Activated naive CD8-positive, alpha-beta T cell treated with anti-CD3 and anti-CD28 coated beads, Interleukin-2, amount 10 ng/mL, durations not matched to agents 7 days and 5 days (primary cell): ENCODE results near the gene LMO3. TPM values are rescaled to one million over a fixed set of nuclear protein-coding genes. Genes with fewer than 3 reads are reported as not detected.

Source experiments
- ATAC-seq: fragments of 150-1000 bp; cut with Tn5 transposase; one replicate; pipeline ENCODE4 v1.10.0; 2021; ENCODE audit warnings: low read depth, moderate library complexity
- POLR2A ChIA-PET: fragments of 350-600 bp; sonication (Branson Sonifier 250); formaldehyde crosslinking; loops from one replicate; lab custom pipeline; 2021; ENCODE audit warnings: antibody characterized with exemption; lab: Charles Lee
- DNase-seq: peaks from one replicate; pipeline ENCODE4 v3.0.0; 2021
- H3K27ac Mint-ChIP-seq: one replicate; pipeline ENCODE4 v1.8.0; 2022; ENCODE audit warnings: mild to moderate bottlenecking, mixed read lengths
- H3K27me3 Mint-ChIP-seq: one replicate; pipeline ENCODE4 v1.8.0; 2022; ENCODE audit warnings: mild to moderate bottlenecking, moderate library complexity, mixed read lengths
- H3K36me3 Mint-ChIP-seq: one replicate; pipeline ENCODE4 v1.8.0; 2021; ENCODE audit warnings: mild to moderate bottlenecking, mixed read lengths
- H3K4me1 Mint-ChIP-seq: one replicate; pipeline ENCODE4 v1.8.0; 2021; ENCODE audit warnings: mixed read lengths
- H3K4me3 Mint-ChIP-seq: one replicate; pipeline ENCODE4 v1.8.0; 2022; ENCODE audit warnings: mild to moderate bottlenecking, moderate library complexity, mixed read lengths
- H3K9me3 Mint-ChIP-seq: one replicate; pipeline ENCODE4 v1.8.0; 2021; ENCODE audit warnings: mixed read lengths
- total RNA-seq, 2 experiments: library from RNA; stranded (reverse); gene quantifications; one replicate each; pipeline ENCODE4 v1.2.3, GENCODE V29; 2021

LMO3 gene
- total RNA-seq, 2 experiments from 2014 or later: not detected

DNA sequence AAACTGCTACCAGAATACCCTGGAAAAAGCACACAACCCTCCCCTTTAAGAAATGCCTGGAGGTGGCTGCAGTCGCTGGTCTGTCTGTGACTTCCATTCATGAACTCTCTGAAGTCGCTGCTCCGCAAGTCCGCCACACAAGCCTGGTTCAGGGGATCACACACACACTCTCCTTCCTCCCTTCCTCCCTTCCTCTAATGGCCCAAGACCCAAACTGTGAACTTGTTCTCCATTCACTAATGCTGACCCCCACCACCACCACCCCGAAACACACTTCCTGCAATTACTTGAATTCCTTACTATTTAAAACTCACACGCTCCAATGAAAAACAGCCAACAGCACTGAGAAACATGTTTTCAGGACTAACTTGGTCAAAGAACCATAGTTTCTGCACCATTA lies 1.0 kb upstream of the LMO3 start:
- Mint-ChIP-seq H3K36me3 (peaks cover 2% of the 10 kb centered on the region), H3K4me3 (no peak overlapping the region), H3K9me3 (no peaks in the 10 kb centered on the region), H3K27me3 (peaks cover 59% of the 10 kb centered on the region), H3K27ac (no peak overlapping the region), H3K4me1 (peaks cover 4% of the 10 kb centered on the region)
- ATAC-seq (no peak), DNase-seq (no peak)
- POLR2A ChIA-PET: no interaction called here

DNA sequence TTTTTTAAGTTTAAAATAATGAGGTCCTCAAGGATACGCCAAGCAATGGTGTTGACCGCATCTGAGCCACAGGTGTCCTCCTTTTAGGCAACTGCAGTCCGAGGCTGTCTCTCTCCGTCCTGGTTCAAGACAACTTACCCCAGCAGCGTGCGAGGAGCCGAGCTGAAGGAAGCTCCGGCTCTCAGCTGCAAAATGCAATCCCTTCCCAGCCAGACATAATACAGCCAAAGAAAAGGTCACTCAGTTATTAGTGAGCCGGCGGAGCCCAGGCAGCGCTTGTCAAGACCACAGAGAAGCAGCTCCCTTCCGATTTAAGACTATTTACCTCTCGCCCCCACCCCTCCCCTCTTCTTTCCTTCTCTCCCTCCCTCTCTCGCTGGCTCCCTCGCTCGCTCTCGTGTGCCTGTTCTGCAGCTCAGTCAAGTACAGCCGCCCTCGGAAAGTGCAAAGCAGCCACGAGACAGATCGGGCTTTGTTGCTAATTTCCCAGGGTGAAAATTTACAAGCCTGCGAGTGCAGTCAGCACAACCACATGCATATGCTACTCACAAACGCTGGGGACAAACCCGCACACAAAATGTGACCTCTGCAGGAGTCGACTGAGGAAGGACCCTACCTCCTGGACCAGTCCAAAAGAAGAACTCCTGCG lies 363 bp upstream of the LMO3 start:
- Mint-ChIP-seq H3K4me1 (peaks cover 4% of the 10 kb centered on the region), H3K27ac (no peak overlapping the region), H3K27me3 (peaks cover 59% of the 10 kb centered on the region), H3K36me3 (peaks cover 2% of the 10 kb centered on the region), H3K9me3 (no peaks in the 10 kb centered on the region), H3K4me3 (no peak overlapping the region)
- POLR2A ChIA-PET: no interaction called here
- DNase-seq (no peak), ATAC-seq (no peak)

DNA sequence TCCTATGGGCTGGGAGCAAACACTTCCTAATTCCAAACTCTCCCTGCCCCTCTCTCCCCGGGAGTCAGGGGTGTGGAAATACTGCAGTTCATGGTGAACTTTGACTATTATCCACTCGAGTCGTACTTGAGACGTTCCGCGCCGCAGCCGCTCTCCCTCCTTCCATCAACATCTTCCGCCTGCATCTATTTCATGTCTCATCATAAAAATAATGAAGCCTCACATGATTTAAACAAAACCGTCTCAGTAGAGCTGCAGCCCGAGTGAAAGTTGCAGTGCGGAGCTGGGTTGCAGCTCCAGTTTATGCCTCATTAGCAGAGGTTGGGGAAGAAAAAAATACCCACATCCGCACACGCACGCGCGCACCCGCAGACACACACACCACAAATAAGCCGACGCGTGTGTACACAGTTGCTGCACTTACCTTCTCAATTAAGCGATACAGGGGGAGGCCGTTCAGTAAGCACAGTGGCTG lies 283 bp downstream of the LMO3 start:
- H3K27me3 Mint-ChIP-seq: peaks cover 59% of the 10 kb centered on the region
- peaks cover 4% of the 10 kb centered on the region for H3K4me1 Mint-ChIP-seq
- no peak for DNase-seq
- peaks cover 2% of the 10 kb centered on the region for H3K36me3 Mint-ChIP-seq
- H3K27ac Mint-ChIP-seq: no peak overlapping the region
- H3K4me3 Mint-ChIP-seq: no peak overlapping the region
- no peak for ATAC-seq
- POLR2A ChIA-PET: no interaction called here
- H3K9me3 Mint-ChIP-seq: no peaks in the 10 kb centered on the region

DNA sequence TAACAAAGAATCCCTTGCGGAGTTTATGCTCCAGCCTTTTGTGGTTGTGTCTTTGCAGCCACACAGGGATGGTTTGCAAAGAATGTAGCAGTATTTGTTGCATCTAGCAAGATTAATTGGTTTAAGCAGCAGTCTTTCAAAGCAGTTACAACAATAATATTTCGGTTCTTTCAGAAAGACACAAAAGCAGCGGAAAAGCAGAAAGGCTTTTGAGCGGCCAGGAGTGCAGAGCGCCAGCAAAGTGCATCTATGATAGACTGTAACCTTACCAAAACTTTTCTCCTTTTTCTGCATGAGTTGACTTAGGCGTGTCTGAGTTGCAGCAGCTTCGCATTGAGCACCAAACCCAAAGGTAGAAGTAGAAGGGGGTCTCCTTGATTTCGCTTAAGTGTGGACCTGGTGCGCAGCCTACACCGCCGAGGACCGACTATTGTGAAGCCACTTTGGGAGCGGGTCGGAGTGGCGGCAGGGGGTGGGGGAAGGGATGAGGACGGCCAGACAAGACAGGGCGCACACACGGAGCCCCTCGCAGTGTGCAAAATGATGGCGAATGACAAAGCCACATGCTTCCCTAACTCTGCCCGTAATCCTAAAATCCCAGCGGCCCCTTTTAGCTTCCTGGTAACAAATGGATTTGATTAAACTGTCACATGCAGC lies 1.2 kb downstream of the LMO3 start:
- no peak for DNase-seq
- POLR2A ChIA-PET: no interaction called here
- H3K36me3 Mint-ChIP-seq: peaks cover 2% of the 10 kb centered on the region
- H3K27me3 Mint-ChIP-seq: peaks cover 54% of the 10 kb centered on the region
- no peak overlapping the region for H3K4me3 Mint-ChIP-seq
- H3K4me1 Mint-ChIP-seq: peaks cover 3% of the 10 kb centered on the region
- ATAC-seq: no peak
- no peak overlapping the region for H3K27ac Mint-ChIP-seq
- no peaks in the 10 kb centered on the region for H3K9me3 Mint-ChIP-seq

DNA sequence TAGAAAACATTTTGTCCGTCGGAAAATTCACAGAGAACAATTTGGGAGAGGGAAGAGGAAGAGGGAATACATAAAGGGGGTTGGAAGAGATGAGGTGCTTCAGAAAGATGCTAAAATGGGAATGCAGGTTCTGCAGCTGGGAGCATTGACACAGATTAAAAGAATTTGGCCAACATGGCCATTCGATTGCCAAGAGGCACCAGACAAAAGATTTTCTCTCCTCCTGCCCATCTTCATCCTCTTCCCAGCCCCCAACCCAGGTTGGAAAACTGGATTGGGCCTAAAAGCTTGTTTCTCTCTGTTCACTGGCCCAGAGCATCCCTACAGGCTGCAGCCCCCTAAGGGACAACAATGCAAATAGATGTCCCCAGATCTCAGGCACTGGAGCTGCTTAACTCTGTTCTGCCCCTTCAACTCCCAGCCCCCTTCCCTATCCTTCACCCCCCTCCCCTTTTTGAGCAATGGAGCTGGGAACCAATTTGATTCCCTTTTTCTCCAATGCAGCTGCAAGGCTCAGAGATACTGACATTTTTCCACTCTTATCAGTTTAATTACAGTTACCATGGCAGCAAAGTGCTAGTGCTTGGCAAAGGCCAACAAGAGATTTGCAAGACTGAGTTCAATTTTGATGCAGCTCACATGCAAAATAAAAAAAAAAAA lies 1.9 kb downstream of the LMO3 start:
- H3K27ac Mint-ChIP-seq: no peak overlapping the region
- POLR2A ChIA-PET: no interaction called here
- no peak overlapping the region for H3K4me3 Mint-ChIP-seq
- DNase-seq (no peak), ATAC-seq (no peak)
- H3K4me1 Mint-ChIP-seq: peaks cover 3% of the 10 kb centered on the region
- H3K36me3 Mint-ChIP-seq: peaks cover 2% of the 10 kb centered on the region
- no peaks in the 10 kb centered on the region for H3K9me3 Mint-ChIP-seq
- peaks cover 49% of the 10 kb centered on the region for H3K27me3 Mint-ChIP-seq

DNA sequence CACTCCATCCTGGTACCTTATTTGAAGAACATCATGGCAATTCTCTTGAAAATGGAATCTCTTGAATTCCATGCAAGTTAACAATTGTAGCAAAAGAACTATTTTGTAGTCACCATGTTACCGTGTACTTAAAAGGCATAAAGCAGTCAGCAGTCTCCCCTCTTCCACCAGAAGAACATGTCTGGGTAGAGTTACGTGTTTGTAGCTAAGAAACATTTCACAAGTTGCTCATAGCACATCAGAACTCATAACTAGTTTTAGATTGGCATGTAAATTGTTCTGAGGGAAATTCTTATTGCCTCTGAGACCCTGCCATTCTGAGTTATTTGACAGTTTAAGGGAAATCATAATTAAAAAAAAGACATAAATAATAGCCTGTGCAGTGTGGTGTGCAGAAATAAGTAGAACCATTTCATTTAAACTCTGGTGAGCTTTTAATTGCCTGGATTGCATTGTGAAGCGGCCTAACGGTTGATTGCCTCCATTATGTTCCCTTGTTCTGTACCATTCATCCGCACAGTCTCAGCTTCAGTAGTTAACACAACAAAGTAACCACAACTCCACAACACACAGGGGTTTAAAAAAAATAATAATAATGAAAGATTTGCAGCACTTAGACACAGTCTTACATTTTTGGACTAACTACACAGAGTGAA lies 2.6 kb downstream of the LMO3 start:
- POLR2A ChIA-PET: no interaction called here
- Mint-ChIP-seq H3K27ac (no peak overlapping the region), H3K4me3 (no peak overlapping the region), H3K36me3 (peaks cover 2% of the 10 kb centered on the region), H3K27me3 (peaks cover 43% of the 10 kb centered on the region), H3K9me3 (no peaks in the 10 kb centered on the region), H3K4me1 (peaks cover 3% of the 10 kb centered on the region)
- ATAC-seq (no peak), DNase-seq (no peak)

DNA sequence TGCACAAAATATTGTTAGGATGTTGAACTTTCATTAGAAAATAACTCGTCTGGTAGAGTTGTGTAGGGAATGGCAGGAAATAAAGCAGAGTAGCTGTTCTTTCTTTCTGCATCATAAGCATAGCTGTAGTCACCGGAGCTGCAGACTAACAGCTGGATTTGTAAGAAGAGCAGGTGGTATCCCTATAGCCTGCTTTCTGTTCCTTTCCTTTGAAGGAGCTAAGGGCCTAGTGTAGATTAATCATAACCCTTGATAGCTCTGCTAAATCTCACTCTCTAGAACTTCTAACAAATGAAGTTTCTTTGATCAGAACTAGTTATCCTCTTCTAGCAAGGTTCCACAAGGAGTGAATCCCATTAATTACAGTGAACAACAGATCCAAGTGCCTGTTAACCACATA lies 3.5 kb downstream of the LMO3 start:
- peaks cover 3% of the 10 kb centered on the region for H3K4me1 Mint-ChIP-seq
- no peak for ATAC-seq
- POLR2A ChIA-PET: no interaction called here
- no peak overlapping the region for H3K4me3 Mint-ChIP-seq
- H3K36me3 Mint-ChIP-seq: peaks cover 2% of the 10 kb centered on the region
- H3K27ac Mint-ChIP-seq: no peak overlapping the region
- DNase-seq: no peak
- peaks cover 34% of the 10 kb centered on the region for H3K27me3 Mint-ChIP-seq
- no peaks in the 10 kb centered on the region for H3K9me3 Mint-ChIP-seq

DNA sequence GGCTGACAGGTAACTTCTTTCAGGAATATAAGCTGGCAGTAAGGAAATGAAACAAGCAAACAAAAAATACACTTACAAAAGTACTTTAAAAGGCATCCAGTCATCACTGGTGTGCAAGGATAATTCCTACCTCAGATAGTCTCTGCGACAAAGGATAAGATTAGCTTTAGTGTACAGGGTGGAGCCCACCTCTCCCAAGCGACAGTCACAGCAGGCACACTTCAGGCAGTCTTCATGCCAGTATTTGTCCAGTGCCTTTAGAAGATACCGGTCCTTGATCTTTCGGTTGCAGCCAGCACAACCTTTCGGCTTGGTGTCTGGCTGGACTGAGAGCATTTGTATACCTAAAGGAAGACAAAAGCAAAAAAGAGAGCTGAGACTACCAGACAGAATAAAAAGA lies 5.4 kb downstream of the LMO3 start:
- Mint-ChIP-seq H3K9me3 (no peaks in the 10 kb centered on the region), H3K4me3 (no peak overlapping the region), H3K4me1 (no peaks in the 10 kb centered on the region), H3K27ac (no peak overlapping the region), H3K27me3 (peaks cover 15% of the 10 kb centered on the region), H3K36me3 (no peaks in the 10 kb centered on the region)
- ATAC-seq (no peak), DNase-seq (no peak)
- POLR2A ChIA-PET: no interaction called here

DNA sequence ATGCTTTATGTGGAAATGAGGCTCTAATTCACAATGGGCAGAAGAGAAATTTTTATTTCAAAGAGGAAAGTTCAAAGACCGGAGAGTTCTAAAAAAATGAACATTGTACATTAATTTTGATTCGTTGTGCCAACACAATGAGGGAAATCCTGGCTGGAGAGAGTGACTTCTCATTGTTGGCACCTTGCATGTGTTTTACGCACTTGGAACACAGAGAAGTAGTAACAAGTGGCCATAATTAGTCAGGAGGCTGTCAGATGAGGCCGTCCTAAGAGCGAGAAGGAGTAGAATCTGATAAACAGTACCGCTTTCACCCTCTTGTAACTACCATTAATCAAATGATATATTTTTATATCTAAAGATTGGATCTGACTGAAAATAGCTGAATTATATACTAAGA lies 6.9 kb downstream of the LMO3 start:
- ATAC-seq: no peak
- no peaks in the 10 kb centered on the region for H3K36me3 Mint-ChIP-seq
- peaks cover 4% of the 10 kb centered on the region for H3K27me3 Mint-ChIP-seq
- H3K27ac Mint-ChIP-seq: no peak overlapping the region
- DNase-seq: no peak
- H3K4me3 Mint-ChIP-seq: no peak overlapping the region
- no peaks in the 10 kb centered on the region for H3K9me3 Mint-ChIP-seq
- no peaks in the 10 kb centered on the region for H3K4me1 Mint-ChIP-seq
- POLR2A ChIA-PET: no interaction called here

DNA sequence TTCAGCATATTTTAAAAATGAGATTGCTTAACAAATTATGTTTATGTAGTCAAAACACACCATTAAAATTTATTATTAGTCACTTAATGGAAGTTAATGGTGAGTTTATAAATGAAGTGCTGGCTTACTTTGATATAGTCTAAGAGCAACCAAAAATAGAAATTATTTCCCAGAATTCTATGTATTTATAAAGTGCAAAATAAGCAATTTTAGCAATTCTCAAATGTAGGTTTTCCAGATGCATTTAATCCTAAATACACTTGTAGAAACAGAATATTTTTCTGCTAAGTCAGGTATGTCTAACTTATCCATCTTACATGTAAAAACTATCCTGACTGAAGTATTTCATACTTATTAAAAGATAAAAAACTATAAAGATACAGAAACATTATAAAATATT lies 11.2 kb downstream of the LMO3 start:
- ATAC-seq (no peak), DNase-seq (no peak)
- H3K36me3 Mint-ChIP-seq: no peaks in the 10 kb centered on the region
- no peaks in the 10 kb centered on the region for H3K27me3 Mint-ChIP-seq
- no peaks in the 10 kb centered on the region for H3K4me1 Mint-ChIP-seq
- H3K27ac Mint-ChIP-seq: no peak overlapping the region
- no peak overlapping the region for H3K4me3 Mint-ChIP-seq
- no peaks in the 10 kb centered on the region for H3K9me3 Mint-ChIP-seq
- POLR2A ChIA-PET: no interaction called here

DNA sequence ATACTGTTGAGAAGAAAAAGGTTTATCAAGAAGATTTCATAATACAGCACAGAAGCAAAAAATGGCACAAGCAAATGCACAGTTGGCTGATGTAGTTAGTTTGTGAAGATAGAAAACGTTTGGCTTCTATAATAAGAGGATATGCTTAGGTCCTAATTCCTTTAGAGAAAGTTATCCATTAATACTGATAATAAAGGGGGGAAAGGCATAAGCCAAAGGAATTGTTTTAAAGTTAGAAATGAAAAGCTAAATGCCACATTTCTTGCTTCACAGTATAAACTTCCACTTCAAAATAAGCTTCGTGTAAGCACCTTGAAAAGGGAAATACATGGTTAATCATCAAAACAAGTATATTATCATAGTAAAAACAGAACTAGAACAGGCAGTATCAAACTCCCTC lies 12.4 kb downstream of the LMO3 start:
- POLR2A ChIA-PET: no interaction called here
- Mint-ChIP-seq H3K9me3 (no peaks in the 10 kb centered on the region), H3K27ac (no peak overlapping the region), H3K36me3 (no peaks in the 10 kb centered on the region), H3K4me1 (no peaks in the 10 kb centered on the region), H3K27me3 (no peaks in the 10 kb centered on the region), H3K4me3 (no peak overlapping the region)
- DNase-seq (no peak), ATAC-seq (no peak)

DNA sequence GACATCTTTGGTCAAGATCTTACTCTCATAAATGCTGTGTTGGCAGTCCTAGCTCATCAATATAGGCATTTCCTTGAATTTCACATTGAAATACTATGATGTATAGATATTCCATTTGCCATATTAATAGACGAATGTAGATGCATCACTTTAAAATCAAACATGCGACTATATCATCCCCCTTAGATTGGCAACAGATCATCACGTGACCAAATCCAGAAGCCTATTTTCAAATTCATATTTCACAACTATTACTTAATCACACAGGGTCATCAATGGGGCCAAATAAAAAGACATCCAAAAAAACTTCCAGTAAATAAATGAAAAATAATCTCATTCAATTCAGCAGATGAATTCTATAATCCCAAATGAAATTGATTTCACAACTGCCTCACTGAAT lies 15.3 kb downstream of the LMO3 start:
- no peak overlapping the region for H3K4me3 Mint-ChIP-seq
- no peaks in the 10 kb centered on the region for H3K4me1 Mint-ChIP-seq
- H3K27ac Mint-ChIP-seq: no peak overlapping the region
- H3K27me3 Mint-ChIP-seq: no peaks in the 10 kb centered on the region
- no peaks in the 10 kb centered on the region for H3K9me3 Mint-ChIP-seq
- no peak for ATAC-seq
- no peak for DNase-seq
- no peaks in the 10 kb centered on the region for H3K36me3 Mint-ChIP-seq
- POLR2A ChIA-PET: no interaction called here

DNA sequence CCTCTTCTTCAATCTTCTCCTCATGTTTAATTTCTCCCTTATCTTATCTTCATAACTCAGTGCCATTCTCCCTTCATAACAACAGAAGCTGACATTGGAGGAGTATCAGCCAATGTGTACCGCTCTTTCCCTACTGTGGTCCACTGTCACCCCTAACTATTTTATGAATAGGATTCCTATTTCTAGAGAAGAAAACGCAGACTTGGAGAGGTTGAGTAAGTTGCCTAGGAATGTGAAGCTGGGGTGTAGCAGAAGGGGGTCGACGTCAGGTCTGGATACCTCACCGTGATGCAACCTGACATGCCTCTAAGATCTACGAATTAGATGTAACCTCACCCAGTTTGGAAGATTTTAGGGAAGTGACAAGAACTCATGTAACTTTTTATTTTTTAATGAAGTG lies 17.1 kb downstream of the LMO3 start:
- Mint-ChIP-seq H3K36me3 (no peaks in the 10 kb centered on the region), H3K27me3 (no peaks in the 10 kb centered on the region), H3K9me3 (peaks cover 2% of the 10 kb centered on the region), H3K27ac (no peak overlapping the region), H3K4me3 (no peak overlapping the region), H3K4me1 (no peaks in the 10 kb centered on the region)
- ATAC-seq (no peak), DNase-seq (no peak)
- POLR2A ChIA-PET: no interaction called here

DNA sequence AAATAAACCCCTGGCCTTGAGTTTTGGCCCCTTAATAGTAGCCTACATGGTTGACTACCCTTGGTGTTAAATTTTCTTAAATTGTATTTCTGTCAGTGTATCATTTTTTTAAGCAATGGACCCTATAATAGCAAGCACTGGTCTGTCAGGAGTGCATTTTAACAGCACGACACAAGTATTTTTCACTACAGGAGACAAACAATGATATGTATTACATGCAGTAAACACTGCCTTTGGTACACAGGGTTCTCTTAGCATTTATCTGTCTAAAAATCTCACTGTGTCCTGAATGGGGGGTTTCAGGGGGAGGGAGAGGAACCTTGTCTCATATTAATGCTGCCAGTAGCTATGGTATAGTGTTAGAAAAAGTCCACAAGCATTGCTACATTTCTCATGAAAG lies 18.4 kb downstream of the LMO3 start:
- Mint-ChIP-seq H3K27ac (no peak overlapping the region), H3K4me3 (no peak overlapping the region), H3K9me3 (peaks cover 5% of the 10 kb centered on the region), H3K27me3 (no peaks in the 10 kb centered on the region), H3K36me3 (no peaks in the 10 kb centered on the region), H3K4me1 (no peaks in the 10 kb centered on the region)
- POLR2A ChIA-PET: no interaction called here
- DNase-seq (no peak), ATAC-seq (no peak)
